Left ventricle myocardium inferior (tissue), 1 donor: Measurements from ENCODE around the gene AKAP13. TPM values are rescaled to one million over a fixed set of nuclear protein-coding genes. Genes with fewer than 3 reads are reported as not detected.

Source experiments
- DNase-seq: peaks from one replicate; pipeline ENCODE4 v3.0.0-alpha.2; 2020
- H3K27ac ChIP-seq: fragments of 200-600 bp; replicated peaks from 2 replicates; pipeline ENCODE4 v1.8.0; 2021
- H3K27me3 ChIP-seq: fragments of 200-600 bp; 2 replicates; pipeline ENCODE4 v1.8.0; 2021; ENCODE audit warnings: low read depth
- H3K36me3 ChIP-seq: fragments of 200-600 bp; 2 replicates; pipeline ENCODE4 v1.8.0; 2021
- H3K4me1 ChIP-seq: fragments of 200-600 bp; 2 replicates; pipeline ENCODE4 v1.8.0; 2021
- H3K4me3 ChIP-seq: fragments of 200-600 bp; 2 replicates; pipeline ENCODE4 v1.8.0; 2021; ENCODE audit warnings: mild to moderate bottlenecking, moderate library complexity
- H3K9me3 ChIP-seq: fragments of 200-600 bp; replicated peaks from 2 replicates; pipeline ENCODE4 v1.8.0; 2021
- intact Hi-C: fragments of 100-400 bp; cut with micrococcal nuclease; formaldehyde crosslinking; loops from one replicate; pipeline ENCODE4 v1.11.0; 2022
- total RNA-seq: library from RNA; stranded (reverse); fragmentation: NEBNext Ultra II Directional; extraction: Animal tissue kit (Norgen Biotek cat#: 25700); gene quantifications from one replicate; pipeline ENCODE4 v1.2.1, GENCODE V29; 2021
- TF ChIP-seq, protein P1 (sequence below): fragments of 200-600 bp; IDR thresholded peaks from 2 replicates; pipeline ENCODE4 v1.8.0; 2021; ENCODE audit warnings: antibody characterized with exemption, mild to moderate bottlenecking, borderline replicate concordance
- donor health status: DM: no; HTN: yes; CAD: no; lungs with severe emphysema.

The AKAP13 gene
- total RNA-seq, 1 donor from 2014 or later, result 331 TPM

GRCh38 chr15:85564686-85565085 is 184.3 kb downstream of the AKAP13 start:
- intact Hi-C loops, result no loop called here
- peaks cover 65% of the 10 kb centered on the region for H3K4me1 ChIP-seq
- DNase-seq, result no peak
- no peaks in the 10 kb centered on the region for H3K9me3 ChIP-seq
- TF ChIP-seq, protein P1, sequence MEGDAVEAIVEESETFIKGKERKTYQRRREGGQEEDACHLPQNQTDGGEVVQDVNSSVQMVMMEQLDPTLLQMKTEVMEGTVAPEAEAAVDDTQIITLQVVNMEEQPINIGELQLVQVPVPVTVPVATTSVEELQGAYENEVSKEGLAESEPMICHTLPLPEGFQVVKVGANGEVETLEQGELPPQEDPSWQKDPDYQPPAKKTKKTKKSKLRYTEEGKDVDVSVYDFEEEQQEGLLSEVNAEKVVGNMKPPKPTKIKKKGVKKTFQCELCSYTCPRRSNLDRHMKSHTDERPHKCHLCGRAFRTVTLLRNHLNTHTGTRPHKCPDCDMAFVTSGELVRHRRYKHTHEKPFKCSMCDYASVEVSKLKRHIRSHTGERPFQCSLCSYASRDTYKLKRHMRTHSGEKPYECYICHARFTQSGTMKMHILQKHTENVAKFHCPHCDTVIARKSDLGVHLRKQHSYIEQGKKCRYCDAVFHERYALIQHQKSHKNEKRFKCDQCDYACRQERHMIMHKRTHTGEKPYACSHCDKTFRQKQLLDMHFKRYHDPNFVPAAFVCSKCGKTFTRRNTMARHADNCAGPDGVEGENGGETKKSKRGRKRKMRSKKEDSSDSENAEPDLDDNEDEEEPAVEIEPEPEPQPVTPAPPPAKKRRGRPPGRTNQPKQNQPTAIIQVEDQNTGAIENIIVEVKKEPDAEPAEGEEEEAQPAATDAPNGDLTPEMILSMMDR, result no peak
- H3K36me3 ChIP-seq, result no peaks in the 10 kb centered on the region
- H3K27ac ChIP-seq, result peak overlapping the region; percentile 67
- H3K27me3 ChIP-seq, result no peaks in the 10 kb centered on the region
- H3K4me3 ChIP-seq, result no peak overlapping the region

DNA sequence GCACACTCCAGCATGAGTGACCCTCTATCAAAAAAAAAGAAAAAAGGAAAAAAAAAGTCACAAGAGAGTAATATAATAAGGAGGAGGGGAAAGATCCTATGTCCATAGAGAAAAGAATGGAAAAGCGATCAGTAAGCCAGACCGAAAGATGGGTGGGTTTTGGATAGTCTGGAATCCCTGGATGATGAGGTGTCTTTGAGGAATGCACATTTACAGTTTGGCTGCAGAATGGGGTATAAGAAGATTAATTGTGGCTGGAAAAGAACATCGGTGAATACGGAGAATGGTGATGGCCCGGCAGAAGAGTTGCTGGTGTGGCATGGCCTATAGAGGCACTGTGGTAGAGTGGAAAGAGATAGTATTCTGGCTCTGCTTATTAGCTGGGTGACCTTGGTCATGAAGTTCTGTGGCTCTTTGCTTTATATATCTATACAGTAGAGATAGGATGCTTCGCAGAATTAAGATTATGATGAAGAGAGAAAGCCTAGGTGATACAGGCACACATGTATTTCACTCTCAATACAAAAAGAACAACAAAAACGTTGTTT is 187.9 kb downstream of the AKAP13 start:
- intact Hi-C loops, result no loop called here

GRCh38 chr15:85570336-85570735 is 189.9 kb downstream of the AKAP13 start:
- TF ChIP-seq, protein P1, result no peak
- DNase-seq, result no peak
- Histone ChIP-seq H3K27ac (peak overlapping the region; percentile 60), H3K4me1 (peaks cover 86% of the 10 kb centered on the region), H3K9me3 (no peaks in the 10 kb centered on the region), H3K4me3 (no peak overlapping the region), H3K27me3 (no peaks in the 10 kb centered on the region), H3K36me3 (peaks cover 4% of the 10 kb centered on the region)
- intact Hi-C loops, result no loop called here

More for the DNA sequence above, 187.9 kb downstream of the AKAP13 start:
- DNase-seq, result no peak
- no peaks in the 10 kb centered on the region for H3K36me3 ChIP-seq
- H3K4me1 ChIP-seq, result peaks cover 86% of the 10 kb centered on the region
- H3K9me3 ChIP-seq, result no peaks in the 10 kb centered on the region
- TF ChIP-seq, protein P1, result no peak
- no peak overlapping the region for H3K4me3 ChIP-seq
- H3K27ac ChIP-seq, result peak overlapping the region; percentile 58
- no peaks in the 10 kb centered on the region for H3K27me3 ChIP-seq

- H3K27ac ChIP-seq, result peak overlapping the region; percentile 60
- intact Hi-C loops, result no loop called here
- no peaks in the 10 kb centered on the region for H3K27me3 ChIP-seq
- no peak overlapping the region for H3K4me3 ChIP-seq
- H3K9me3 ChIP-seq, result no peaks in the 10 kb centered on the region
- peaks cover 7% of the 10 kb centered on the region for H3K36me3 ChIP-seq
- no peak for DNase-seq
- peaks cover 90% of the 10 kb centered on the region for H3K4me1 ChIP-seq
- TF ChIP-seq, protein P1, result no peak
Measured at GRCh38 chr15:85571780-85572179, 191.4 kb downstream of the AKAP13 start.

GRCh38 chr15:85576392-85576791 is 196.0 kb downstream of the AKAP13 start:
- no peak for DNase-seq
- Histone ChIP-seq H3K36me3 (peaks cover 12% of the 10 kb centered on the region), H3K4me3 (no peak overlapping the region), H3K9me3 (no peaks in the 10 kb centered on the region), H3K27me3 (no peaks in the 10 kb centered on the region), H3K27ac (peak overlapping the region; percentile 93), H3K4me1 (peaks cover 97% of the 10 kb centered on the region)
- TF ChIP-seq, protein P1, result no peak
- intact Hi-C loops, result no loop called here
